ENCODE measurements around the gene VSX1.
A peak's percentile ranks its signal among the peaks of the same experiment; 100 is the strongest.

Gene VSX1

DNA sequence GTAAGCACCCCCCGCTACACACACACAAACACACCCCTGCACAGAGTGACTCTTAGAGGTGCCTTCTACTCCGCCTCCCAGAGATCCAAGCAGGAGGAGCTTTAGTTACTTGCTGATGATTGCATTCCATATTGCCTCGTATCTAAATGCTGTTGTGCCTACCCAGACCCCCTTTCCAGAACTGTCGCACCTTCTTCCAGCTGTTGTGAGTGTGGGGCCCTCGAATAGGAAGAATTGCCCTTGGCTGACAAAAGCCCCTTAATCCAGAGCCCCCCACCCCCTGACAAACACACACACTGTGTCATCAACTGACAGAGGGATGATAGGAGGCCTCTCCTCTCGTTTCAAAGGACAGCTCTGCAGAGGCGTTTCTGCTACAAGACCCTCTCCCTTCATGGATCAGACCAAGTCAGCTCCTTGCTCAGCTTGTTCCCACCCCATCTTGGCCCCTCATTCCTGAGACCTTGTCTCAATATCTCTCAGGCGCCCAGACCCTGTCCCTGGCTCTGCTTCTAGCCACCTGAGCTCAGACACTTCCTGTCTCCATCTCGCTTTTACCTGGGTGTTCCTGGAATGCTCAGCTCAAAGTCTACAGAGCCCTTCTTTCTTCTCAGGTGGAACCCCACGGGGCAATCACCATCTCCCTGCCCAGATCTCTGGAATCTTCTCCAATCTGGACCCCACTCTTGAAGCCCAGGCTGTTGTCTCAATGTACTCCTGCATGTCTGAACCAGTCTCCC lies 4.0 kb upstream of the VSX1 start:
- no peak for DNase-seq

DNA sequence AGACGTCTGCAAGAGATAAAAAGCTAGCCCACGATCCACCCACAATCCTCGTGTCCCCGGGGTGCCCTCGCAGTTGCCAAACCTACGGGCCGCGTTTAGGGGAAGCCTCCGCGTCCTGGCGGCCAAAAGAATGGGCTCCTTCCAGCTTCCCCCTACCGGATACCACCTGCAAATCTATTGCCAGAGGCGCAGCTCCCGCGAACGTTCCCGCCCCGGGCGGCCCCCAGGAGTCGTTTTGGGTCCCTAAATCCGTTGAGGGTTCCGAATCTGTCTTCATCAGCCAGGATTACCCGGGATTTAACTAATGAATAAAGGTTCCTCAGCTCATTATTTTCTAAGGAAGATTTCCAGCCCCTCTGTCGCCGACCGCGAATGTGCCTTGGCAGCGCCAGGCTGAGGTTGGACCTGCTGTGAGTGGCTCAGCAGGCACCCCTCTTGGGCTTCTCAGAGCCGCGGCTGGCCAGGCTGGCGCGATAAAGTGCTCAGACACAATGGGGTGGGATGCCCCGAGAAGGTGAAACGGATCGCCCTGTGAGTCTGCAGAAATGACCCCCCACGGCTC lies 2.8 kb upstream of the VSX1 start:
- DNase-seq: no peak

DNA sequence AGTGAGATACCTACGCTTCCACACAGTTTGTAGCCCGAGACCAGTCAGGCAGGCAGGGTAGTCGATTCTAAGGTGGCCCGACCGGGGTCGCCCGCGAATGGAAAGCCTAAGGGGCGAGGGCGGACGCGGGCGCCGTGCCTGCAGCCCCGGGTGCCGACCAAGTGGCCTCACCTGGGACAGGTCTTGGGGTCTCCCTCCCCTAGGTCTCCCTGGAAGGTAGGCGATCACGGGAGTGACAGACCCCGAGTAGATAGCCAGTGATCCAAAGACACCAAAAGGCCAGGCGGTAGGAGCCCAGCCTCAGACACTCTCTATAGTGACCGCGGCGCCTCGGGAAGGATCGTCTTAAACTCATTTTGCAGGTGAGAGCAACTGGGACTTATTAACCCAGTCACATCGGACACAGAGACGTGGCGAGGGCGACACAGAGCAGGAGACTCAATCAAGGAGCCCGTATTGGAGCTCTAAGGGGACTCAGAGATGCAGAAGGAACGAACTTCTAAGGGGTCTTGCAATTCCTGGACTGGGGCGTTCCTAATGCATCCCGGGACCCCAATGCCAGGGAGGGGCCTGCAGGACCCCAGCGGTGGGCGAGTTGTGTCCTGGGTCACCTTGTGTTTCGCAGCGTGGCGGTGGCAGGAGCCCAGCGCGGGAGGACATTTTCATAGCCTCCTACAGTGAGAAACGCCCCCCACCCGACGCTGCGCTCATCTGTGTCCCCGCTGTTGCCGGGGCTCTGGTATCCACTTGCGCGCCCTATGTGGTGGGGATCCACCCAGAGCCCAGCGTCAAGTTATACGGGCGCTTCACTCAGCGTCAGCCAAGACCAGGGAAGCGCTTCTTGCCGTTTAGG lies 2.1 kb upstream of the VSX1 start:
- DNase-seq: peak in 1 of 2 donors; percentile 47

DNA sequence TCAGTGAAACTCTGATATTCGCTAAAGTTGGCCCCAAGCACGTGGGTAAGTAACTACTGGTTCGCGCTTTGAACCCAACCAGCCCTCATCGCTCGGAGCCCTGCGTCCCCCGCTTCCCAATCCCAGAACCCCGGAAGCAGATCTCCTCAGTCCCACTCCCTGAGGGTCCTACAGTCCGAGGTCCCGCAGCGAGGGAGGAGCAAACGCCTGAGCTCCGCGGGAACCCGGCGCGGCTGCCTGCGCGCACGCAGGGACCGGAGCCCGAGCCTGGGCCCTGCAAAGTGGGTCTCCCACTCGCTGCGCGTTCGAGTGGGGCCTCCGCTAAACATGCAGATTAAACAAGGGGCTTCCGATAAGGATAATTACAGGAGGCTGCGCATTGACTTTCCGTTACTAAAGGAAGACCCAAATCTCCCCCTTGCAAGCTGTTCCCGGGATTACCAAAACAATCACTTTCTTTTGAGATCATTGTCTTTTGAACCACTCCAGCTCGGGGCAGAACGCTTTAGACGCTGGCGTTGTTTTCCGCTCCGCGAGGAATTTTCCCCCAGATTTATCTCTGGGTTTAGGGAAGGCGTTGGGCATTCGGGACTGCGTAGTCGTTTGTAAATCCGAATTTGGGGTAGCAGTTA lies 1.3 kb upstream of the VSX1 start:
- DNase-seq: no peak

DNA sequence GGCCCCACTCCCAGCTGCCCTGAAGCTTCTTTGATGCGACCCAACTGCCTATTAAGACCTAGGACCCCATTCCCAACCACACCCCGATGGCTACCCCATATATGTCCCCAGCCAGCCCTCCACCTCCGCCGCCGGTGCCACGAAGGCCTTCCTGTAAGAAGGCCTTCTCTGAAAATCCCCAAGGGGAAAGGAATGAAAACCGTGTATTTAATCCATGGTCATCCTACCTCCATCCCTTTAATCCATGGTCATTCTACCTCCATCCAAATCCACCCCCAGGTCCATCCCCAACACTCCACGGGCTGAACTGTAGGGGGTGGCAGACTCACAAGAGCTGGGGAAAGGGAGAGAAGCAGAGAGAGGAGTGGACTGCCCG lies 545 bp upstream of the VSX1 start:
- DNase-seq: no peak

DNA sequence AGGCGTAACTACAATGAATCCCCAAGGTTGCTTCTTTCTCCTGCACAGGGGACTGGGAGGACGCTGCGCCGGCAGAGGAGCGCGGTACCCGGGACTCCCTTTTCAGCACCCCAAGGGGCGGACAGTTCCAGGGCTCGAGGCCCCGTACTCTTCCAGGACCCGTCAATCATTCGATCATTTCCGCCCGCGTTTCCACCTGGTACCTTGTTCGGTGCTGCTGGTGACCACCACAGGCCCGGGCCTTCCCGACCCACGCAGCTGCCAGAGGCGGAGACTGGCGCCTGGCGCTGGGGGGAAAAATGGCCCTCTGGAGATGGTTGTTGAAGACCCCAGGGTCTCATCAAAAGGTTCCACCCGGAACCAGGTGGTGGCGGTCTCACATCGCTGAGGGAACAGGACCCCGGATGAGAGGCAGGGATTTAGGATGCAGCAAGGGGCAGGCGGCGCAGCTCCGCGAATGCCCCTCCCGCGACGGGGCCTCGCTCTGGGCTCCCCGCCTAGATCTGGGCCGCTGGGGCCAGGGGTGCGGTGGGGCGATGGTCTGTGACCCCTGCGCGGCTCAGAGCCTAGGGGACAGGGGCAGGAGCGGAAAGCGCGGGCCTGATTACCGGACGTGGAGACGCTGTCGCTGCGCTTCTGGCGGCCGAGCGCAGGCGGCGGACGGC lies 744 bp downstream of the VSX1 start:
- peak in 1 of 2 donors; percentile 23 for DNase-seq

DNA sequence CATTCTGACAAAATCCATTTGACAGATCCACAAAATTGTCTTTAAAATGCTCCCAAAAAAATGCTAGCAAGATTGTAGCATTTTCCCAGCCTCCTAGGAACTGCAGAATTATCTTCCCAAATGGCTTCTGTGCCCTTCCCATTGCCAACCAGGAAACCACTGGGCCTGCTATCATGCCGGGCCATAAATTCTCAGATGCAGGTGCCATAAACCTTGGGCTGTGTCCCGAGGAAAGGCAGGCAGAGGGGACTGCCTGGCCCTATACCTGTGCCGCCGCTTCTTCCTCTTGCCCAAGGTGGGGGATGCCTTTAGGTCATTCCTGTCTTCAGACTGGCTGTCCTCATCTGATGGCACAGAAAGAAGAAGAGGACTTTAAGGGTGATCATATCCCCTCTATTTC lies 2.8 kb downstream of the VSX1 start:
- DNase-seq: no peak

DNA sequence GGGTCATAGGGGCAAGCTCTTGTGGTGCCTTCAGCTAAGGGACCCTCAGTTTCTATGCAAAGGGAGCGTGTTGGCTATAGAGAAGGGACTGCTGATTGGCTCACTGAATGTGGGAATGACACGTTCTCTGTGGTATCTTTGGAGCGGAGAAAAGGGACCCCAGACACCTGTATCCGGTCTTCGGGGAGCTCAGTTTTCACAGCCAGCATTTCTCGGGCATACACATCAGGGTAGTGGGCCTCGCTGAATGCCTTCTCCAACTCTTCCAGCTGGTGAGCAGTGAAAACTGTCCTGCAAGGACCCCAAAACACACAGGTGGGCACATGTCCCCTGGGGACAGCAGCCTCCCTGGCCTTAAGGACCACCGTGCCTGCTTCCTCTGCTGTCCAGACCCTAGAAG lies 3.3 kb downstream of the VSX1 start:
- no peak for DNase-seq

DNA sequence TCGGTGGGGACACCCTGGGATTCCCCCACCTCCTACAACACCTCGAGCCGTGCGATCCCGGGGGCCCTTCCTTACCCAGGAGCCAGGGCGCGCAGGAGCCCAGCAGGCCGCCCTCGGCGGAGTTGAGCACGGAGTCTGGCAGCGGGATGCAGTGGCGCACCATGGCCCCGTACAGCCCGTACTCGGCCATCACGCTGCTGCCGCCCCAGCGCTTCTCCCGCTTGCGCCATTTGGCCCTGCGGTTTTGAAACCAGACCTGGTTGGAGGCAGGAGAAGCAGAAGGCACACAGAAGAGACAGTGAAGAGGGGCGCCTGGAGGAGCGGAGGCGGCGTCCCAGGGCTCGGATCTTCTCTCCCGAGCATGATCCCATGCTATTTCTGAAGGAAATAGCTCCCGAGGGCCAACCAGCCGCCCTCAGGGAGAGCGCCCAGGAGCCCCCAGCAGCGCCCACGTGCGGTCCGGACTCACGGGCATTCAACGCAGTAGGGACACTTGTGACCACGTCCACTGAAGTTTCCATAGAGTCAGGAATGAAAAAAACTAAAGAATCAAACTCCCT lies 4.3 kb downstream of the VSX1 start:
- no peak for DNase-seq

DNA sequence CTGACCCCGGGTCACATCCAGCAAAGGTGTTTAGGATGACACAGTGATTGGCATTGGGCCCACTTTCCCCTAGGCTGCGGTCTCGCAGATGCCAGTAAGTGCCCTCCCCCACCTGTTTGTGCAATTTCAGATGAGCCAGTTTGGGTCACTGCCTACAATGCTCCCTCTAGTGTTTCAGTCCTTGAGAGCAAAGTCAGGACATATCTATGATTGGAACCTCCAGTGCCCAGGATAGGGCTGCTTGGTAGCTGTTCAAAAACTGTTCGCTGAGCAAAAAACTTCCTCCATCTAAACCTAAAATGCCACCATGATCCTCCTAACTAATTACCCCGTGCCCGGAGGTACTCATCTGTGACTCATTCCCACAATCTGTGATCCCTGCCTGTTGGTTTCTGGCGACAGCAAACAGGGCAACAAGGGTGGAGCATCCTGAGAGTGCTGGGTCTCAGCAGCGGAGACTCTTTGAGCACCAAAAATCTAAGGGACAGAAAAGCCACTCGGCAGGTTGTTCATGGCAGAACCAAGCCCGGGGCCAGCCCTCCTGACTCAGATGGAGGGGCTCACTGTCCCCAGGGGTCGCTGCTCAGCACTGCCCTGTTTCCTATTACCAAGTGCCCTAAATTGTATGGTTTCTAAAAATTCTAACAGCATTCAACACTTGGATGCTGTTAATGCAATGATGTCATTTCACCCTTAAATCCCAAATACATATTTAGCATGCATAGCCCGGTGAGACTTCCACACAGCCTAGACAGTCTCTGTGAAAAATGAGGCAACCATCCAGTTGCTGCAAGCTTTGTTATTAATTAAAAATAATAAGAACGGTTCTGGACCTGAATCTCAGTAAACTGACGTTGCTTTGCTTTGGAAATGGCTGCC lies 5.0 kb downstream of the VSX1 start:
- DNase-seq: peak in 1 of 2 donors; percentile 26

DNA sequence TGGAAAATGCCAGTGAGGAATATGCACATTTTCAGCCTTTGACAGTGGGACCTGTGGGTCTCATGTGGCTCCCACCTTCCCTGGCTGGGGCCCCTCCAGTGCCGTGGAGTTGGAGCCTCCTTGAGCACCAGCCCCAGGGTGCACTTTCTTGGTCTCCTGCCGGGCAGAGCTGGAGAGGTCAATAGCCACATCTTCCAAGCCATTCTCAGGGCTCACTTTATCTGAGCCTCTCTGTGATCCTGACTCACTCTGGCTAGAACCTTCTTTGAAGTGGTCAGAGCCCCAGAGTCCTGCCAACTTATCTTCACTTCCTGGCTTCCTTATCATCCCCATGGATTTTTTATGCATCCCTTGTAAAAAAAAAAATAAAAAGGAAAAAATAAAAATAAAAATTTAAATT lies 5.7 kb downstream of the VSX1 start:
- no peak for DNase-seq

DNA sequence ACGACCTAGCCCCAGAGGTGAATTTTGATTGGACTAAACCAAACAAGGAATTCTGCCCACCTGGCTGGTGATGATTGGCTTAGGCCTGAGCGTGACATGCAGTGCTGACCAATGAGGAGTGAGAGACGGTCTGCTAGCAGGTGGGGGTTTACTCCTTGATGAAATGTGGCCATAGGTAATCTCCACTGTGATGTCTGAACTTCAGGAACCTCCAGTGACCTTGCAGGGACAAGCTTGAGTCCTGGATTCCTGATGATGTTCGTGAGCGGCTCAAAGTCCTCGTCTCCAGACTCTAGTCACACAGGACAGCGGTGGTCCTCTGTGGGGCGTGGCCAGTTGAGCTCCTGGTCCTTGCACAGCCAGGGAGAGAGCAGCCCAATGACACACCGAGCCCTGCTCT lies 8.4 kb downstream of the VSX1 start:
- no peak for DNase-seq

DNA sequence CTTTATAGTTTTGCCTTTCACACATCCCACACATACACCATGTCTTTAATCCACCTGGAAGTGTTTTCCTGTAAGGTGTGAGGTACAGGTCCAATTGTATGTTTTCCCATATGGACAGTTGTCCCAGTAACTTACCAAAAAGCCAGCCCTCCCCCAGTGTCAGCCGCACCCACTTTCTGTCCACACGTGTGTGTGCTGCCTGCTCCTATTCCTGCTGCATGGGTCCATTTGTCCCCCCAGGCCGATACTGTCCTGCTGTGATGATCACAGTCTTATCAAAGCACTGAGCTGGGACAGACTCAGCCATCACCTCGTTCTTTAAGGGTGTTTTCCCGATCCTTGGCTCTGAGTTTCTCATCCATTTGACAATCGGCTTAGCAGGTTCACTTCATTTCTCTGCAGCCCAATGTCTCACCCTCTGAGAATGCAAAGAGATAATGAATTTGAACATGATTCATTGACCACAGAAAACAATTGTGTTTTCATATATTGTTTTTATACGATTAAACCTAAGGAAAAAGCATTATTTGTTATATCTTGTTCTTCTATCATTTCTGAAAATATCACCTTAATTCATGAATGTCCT lies 9.6 kb downstream of the VSX1 start:
- DNase-seq: no peak

DNA sequence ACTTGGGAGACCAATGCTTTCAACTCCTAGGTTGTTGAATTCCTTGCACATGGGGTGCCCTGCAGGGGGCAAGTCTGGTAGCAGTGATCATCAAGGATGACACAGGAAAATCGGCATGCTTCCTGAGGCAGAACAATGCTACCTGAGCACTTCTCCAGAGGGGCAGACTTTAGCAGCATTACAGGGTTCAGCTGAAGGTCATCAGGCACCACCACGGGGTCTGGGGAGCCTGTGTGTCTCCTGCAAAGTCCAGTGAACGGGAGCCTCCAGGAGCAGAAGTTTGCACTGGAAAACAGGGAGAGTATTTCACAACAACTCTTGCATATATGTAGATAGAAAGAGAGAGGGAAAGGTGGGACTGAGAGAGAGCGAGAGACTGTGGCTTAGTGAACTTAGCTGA lies 10.2 kb downstream of the VSX1 start:
- DNase-seq: no peak

DNA sequence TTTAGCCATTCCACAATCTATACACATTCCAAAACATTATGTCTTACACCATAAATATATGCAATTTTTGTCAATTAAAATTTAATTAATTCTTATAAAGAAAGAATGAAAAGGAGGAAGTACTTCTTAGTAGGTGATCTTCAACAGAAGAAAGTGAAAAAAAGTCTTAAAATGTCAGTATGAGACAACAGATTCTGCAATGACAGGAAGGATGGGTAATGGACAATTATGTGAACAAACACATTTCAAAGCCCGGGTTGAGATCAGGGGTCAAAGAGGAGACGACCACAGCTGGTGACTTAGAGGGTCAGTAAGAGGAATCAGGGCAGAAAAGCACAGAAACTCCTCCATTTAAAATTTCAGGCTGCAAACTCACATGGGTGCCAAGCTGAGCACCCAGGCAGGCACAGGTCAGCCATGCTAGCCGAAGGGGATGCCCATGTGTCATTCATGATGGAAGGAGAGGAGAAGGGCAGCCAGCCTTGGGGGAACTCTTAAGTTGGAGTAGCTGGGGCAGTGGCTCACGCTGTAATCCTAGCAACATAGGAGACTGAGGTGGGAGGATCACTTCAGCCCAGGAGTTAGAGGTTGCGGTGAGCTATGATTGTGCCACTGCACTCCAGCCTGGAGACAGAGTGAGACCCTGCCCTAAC lies 11.0 kb downstream of the VSX1 start:
- no peak for DNase-seq

DNA sequence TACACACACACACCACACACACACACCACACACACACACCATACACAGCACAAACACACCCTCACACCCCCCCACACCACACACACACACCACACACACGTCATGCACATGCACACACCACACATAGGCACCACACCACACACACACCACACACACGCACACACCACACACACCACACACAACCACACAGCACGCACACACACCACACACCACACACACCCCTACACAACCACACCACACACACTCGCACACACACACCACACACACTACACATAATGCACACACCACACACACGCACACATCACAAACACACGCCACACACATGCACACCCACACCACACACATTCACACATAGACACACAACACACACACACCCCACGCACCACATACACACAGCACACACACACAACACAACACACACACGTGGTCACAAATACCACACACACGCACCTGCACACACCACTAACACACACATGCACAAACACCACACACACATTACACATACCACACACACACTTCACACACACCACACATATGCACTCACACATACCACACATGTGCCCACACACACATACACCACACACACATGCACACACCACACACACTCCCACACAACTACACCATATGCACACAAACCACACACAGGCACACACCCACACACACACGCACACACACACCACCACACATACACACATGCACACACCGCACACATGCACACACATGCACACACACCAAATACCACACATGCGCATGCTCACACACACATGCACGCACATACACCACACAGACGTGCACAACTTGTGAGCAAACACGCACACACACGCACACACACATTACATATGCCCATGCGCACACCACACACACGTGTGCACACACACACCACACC lies 14.6 kb downstream of the VSX1 start:
- no peak for DNase-seq

DNA sequence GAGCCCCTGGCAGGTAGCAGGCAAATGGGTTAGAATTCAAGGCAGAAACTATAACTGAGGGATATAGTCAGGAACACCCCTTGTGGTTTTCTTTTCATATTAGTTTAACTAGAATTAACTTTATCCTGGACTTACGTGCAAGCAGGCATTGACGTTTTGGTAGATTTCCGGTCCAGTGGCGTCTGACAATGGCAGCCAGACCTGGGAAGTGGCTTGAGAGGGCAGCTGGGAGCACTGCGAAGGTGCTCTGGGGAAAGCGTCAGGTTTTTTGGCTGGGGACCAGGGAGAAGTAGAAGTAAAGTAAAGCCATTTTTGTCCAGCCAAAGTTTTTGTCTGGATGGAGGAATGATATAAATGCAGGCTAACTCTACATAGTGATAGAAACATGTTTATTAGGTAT lies 15.6 kb downstream of the VSX1 start:
- DNase-seq: no peak

DNA sequence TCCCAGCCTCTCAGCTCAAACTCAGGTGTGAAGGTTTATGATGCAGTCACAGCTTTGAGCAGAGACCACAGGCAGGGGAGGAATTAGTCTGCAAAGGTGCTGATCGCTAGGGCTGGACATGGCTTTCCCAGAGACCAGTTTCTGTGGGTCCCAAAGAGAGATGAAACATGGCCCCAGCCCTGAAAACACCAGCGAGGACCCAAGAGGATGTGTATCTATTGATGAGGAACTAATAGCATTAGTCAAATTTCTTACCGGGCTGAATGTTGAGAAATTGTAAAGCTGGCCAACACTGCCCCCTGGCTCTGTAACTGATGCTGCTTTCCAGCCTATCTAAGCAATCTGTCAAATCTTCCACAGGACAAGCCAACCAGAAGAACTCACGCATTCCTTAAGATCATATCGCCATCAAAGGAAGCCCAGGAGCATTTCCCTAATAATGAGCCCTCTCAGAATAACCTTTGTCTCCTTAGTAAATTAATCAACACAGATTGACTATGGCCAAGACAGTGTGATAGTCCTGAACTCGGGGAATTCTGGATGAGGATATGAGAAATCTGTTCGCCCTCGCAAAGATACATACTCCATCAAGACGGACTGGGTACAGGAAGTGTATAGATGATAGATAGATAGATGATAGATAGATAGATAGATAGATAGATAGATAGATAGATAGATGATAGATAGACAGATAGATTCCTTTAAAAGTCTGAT lies 16.2 kb downstream of the VSX1 start:
- peak; percentile 55 to 71 for DNase-seq

DNA sequence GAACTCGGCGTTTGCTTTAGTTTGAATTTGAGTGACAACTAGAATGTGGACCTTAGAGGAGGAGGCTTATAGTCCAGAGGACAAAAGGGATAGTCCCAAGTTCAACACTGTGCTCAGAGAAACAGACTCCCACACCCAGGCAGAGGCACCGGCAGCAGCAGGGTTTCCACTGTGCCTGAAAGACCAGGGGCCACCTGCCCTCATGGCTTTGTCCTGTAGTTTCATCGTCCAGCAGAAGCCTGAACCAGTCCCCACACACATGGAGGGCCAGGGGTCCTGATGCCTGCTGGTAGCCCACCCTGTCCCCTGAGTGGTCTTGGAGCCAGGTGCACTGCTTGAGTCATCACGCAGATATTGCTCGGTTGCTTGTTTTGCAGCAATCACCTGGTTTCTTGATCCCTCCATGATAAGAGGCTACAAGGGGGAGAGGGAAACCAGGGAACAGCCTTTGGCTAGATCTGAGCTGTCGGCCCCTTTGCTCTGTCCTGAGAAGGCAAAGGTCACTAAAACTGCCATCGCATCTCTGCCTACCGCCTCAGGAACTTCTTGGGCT lies 16.8 kb downstream of the VSX1 start:
- no peak for DNase-seq
